ENCODE data around the gene PITPNB. TPM values are rescaled to one million over a fixed set of nuclear protein-coding genes. Genes with fewer than 3 reads are reported as not detected.
A peak's percentile ranks its signal among the peaks of the same experiment; 100 is the strongest.

PITPNB gene
- total RNA-seq, 1 donor from 2014 or later = 72.5 TPM

- Mint-ChIP-seq H3K4me3 (ENCODE audit: unreplicated experiment) (no peak overlapping the region), H3K4me1 (ENCODE audit: unreplicated experiment) (peaks cover 3% of the 10 kb centered on the region), H3K27me3 (ENCODE audit: unreplicated experiment) (no peaks in the 10 kb centered on the region), H3K27ac (ENCODE audit: unreplicated experiment) (no peak overlapping the region), H3K9me3 (ENCODE audit: unreplicated experiment) (no peaks in the 10 kb centered on the region), H3K36me3 (ENCODE audit: low read depth, unreplicated experiment) (no peaks in the 10 kb centered on the region)
- no peak for DNase-seq (ENCODE audit: low spot score)
- no peak for TF ChIP-seq CTCF (IDR thresholded peaks at IDR 0.05; ENCODE audit: unreplicated experiment)
These were observed 15.0 kb upstream of the PITPNB start for GRCh38 chr22:27934069-27934468.

- TF ChIP-seq CTCF (IDR thresholded peaks at IDR 0.05; ENCODE audit: unreplicated experiment) = no peak
- H3K4me1 Mint-ChIP-seq (ENCODE audit: unreplicated experiment) = peaks cover 3% of the 10 kb centered on the region
- no peaks in the 10 kb centered on the region for H3K9me3 Mint-ChIP-seq (ENCODE audit: unreplicated experiment)
- no peak overlapping the region for H3K4me3 Mint-ChIP-seq (ENCODE audit: unreplicated experiment)
- H3K36me3 Mint-ChIP-seq (ENCODE audit: low read depth, unreplicated experiment) = no peaks in the 10 kb centered on the region
- H3K27me3 Mint-ChIP-seq (ENCODE audit: unreplicated experiment) = no peaks in the 10 kb centered on the region
- no peak overlapping the region for H3K27ac Mint-ChIP-seq (ENCODE audit: unreplicated experiment)
- DNase-seq (ENCODE audit: low spot score) = no peak
These were observed 14.3 kb upstream of the PITPNB start for GRCh38 chr22:27933186-27933983.

GRCh38 chr22:27930331-27931060 is 11.4 kb upstream of the PITPNB start:
- Mint-ChIP-seq H3K9me3 (ENCODE audit: unreplicated experiment) (no peaks in the 10 kb centered on the region), H3K27ac (ENCODE audit: unreplicated experiment) (peak overlapping the region; percentile 1), H3K4me3 (ENCODE audit: unreplicated experiment) (no peak overlapping the region), H3K27me3 (ENCODE audit: unreplicated experiment) (no peaks in the 10 kb centered on the region), H3K36me3 (ENCODE audit: low read depth, unreplicated experiment) (no peaks in the 10 kb centered on the region), H3K4me1 (ENCODE audit: unreplicated experiment) (peaks cover 3% of the 10 kb centered on the region)
- no peak for DNase-seq (ENCODE audit: low spot score)
- no peak for TF ChIP-seq CTCF (IDR thresholded peaks at IDR 0.05; ENCODE audit: unreplicated experiment)

- no peak for TF ChIP-seq CTCF (IDR thresholded peaks at IDR 0.05; ENCODE audit: unreplicated experiment)
- H3K4me1 Mint-ChIP-seq (ENCODE audit: unreplicated experiment) = peaks cover 5% of the 10 kb centered on the region
- no peak overlapping the region for H3K27ac Mint-ChIP-seq (ENCODE audit: unreplicated experiment)
- no peak overlapping the region for H3K4me3 Mint-ChIP-seq (ENCODE audit: unreplicated experiment)
- H3K36me3 Mint-ChIP-seq (ENCODE audit: low read depth, unreplicated experiment) = peaks cover 5% of the 10 kb centered on the region
- H3K9me3 Mint-ChIP-seq (ENCODE audit: unreplicated experiment) = no peaks in the 10 kb centered on the region
- DNase-seq (ENCODE audit: low spot score) = no peak
- no peaks in the 10 kb centered on the region for H3K27me3 Mint-ChIP-seq (ENCODE audit: unreplicated experiment)
These were observed 8.6 kb upstream of the PITPNB start for GRCh38 chr22:27927608-27928007.

- Mint-ChIP-seq H3K36me3 (ENCODE audit: low read depth, unreplicated experiment) (peaks cover 5% of the 10 kb centered on the region), H3K4me3 (ENCODE audit: unreplicated experiment) (no peak overlapping the region), H3K27ac (ENCODE audit: unreplicated experiment) (no peak overlapping the region), H3K4me1 (ENCODE audit: unreplicated experiment) (peaks cover 4% of the 10 kb centered on the region), H3K27me3 (ENCODE audit: unreplicated experiment) (no peaks in the 10 kb centered on the region), H3K9me3 (ENCODE audit: unreplicated experiment) (no peaks in the 10 kb centered on the region)
- DNase-seq (ENCODE audit: low spot score) = no peak
- TF ChIP-seq CTCF (IDR thresholded peaks at IDR 0.05; ENCODE audit: unreplicated experiment) = no peak
These were observed 6.3 kb upstream of the PITPNB start for GRCh38 chr22:27925331-27925730.

Measured in endothelial cell (in vitro differentiated cells).